Measurements from ENCODE around the gene PDCD1LG2.
"Not testable (repeated sequence)": the region's sequence is repeated elsewhere in the genome, so short reads cannot be mapped to it uniquely, and the experiment has no call there.

The PDCD1LG2 gene

GRCh38 chr9:5559659-5560058, 49.3 kb downstream of the PDCD1LG2 start:
- H3K4me3 ChIP-seq (ENCODE audit: low read length) = no peak overlapping the region
- DNase-seq (ENCODE audit: low read depth, low spot score) = no peak

- H3K4me3 ChIP-seq (ENCODE audit: low read length) = no peak overlapping the region
- no peak for DNase-seq (ENCODE audit: low read depth, low spot score)
These were observed 50.2 kb downstream of the PDCD1LG2 start for GRCh38 chr9:5560443-5561100.

GRCh38 chr9:5561828-5562488, 51.6 kb downstream of the PDCD1LG2 start:
- DNase-seq (ENCODE audit: low read depth, low spot score) = no peak
- no peak overlapping the region for H3K4me3 ChIP-seq (ENCODE audit: low read length)

GRCh38 chr9:5562806-5563416, 52.6 kb downstream of the PDCD1LG2 start:
- no peak overlapping the region for H3K4me3 ChIP-seq (ENCODE audit: low read length)
- DNase-seq (ENCODE audit: low read depth, low spot score) = no peak

- no peak overlapping the region for H3K4me3 ChIP-seq (ENCODE audit: low read length)
- no peak for DNase-seq (ENCODE audit: low read depth, low spot score)
These were observed 53.1 kb downstream of the PDCD1LG2 start for GRCh38 chr9:5563417-5563815.

- no peak for DNase-seq (ENCODE audit: low read depth, low spot score)
These were observed 53.6 kb downstream of the PDCD1LG2 start for GRCh38 chr9:5563886-5564285.

GRCh38 chr9:5566054-5566618, 55.8 kb downstream of the PDCD1LG2 start:
- no peak for DNase-seq (ENCODE audit: low read depth, low spot score)

More at GRCh38 chr9:5563886-5564285, 53.6 kb downstream of the PDCD1LG2 start:
- no peak overlapping the region for H3K4me3 ChIP-seq (ENCODE audit: low read length)

GRCh38 chr9:5568868-5569267, 58.5 kb downstream of the PDCD1LG2 start:
- peak; percentile 62 for DNase-seq (ENCODE audit: low read depth, low spot score)
- no peak overlapping the region for H3K4me3 ChIP-seq (ENCODE audit: low read length)

More at GRCh38 chr9:5566054-5566618, 55.8 kb downstream of the PDCD1LG2 start:
- H3K4me3 ChIP-seq (ENCODE audit: low read length) = no peak overlapping the region

- DNase-seq (ENCODE audit: low read depth, low spot score) = no peak
- H3K4me3 ChIP-seq (ENCODE audit: low read length) = no peak overlapping the region
These were observed 59.1 kb downstream of the PDCD1LG2 start for GRCh38 chr9:5569409-5569808.

- DNase-seq (ENCODE audit: low read depth, low spot score) = no peak
- H3K4me3 ChIP-seq (ENCODE audit: low read length) = no peak overlapping the region
These were observed 59.6 kb downstream of the PDCD1LG2 start for GRCh38 chr9:5569891-5570290.

- no peak for DNase-seq (ENCODE audit: low read depth, low spot score)
- no peak overlapping the region for H3K4me3 ChIP-seq (ENCODE audit: low read length)
These were observed 61.4 kb downstream of the PDCD1LG2 start for GRCh38 chr9:5571629-5572232.

- DNase-seq (ENCODE audit: low read depth, low spot score) = no peak
- H3K4me3 ChIP-seq (ENCODE audit: low read length) = no peak overlapping the region
These were observed 63.8 kb downstream of the PDCD1LG2 start for GRCh38 chr9:5574097-5574496.

GRCh38 chr9:5575000-5575399, 64.7 kb downstream of the PDCD1LG2 start:
- DNase-seq (ENCODE audit: low read depth, low spot score) = no peak
- H3K4me3 ChIP-seq (ENCODE audit: low read length) = no peak overlapping the region

- H3K4me3 ChIP-seq (ENCODE audit: low read length) = no peak overlapping the region
- peak; percentile 17 for DNase-seq (ENCODE audit: low read depth, low spot score)
These were observed 66.9 kb downstream of the PDCD1LG2 start for GRCh38 chr9:5577225-5577624.

- no peak overlapping the region for H3K4me3 ChIP-seq (ENCODE audit: low read length)
- DNase-seq (ENCODE audit: low read depth, low spot score) = no peak
These were observed 67.8 kb downstream of the PDCD1LG2 start for GRCh38 chr9:5578018-5578697.

GRCh38 chr9:5578698-5579085, 68.4 kb downstream of the PDCD1LG2 start:
- no peak for DNase-seq (ENCODE audit: low read depth, low spot score)

GRCh38 chr9:5579881-5580280, 69.5 kb downstream of the PDCD1LG2 start:
- no peak for DNase-seq (ENCODE audit: low read depth, low spot score)
- H3K4me3 ChIP-seq (ENCODE audit: low read length) = no peak overlapping the region

More at GRCh38 chr9:5578698-5579085, 68.4 kb downstream of the PDCD1LG2 start:
- no peak overlapping the region for H3K4me3 ChIP-seq (ENCODE audit: low read length)

GRCh38 chr9:5580650-5581049, 70.3 kb downstream of the PDCD1LG2 start:
- no peak overlapping the region for H3K4me3 ChIP-seq (ENCODE audit: low read length)
- no peak for DNase-seq (ENCODE audit: low read depth, low spot score)

- not testable (repeated sequence) for H3K4me3 ChIP-seq (ENCODE audit: low read length); DNase-seq (ENCODE audit: low read depth, low spot score)
These were observed 71.4 kb downstream of the PDCD1LG2 start for GRCh38 chr9:5581706-5582105.

Data from Jurkat, Clone E6-1 (cell line).